BJ (cell line): ENCODE results near the gene GPR39. TPM values are rescaled to one million over a fixed set of nuclear protein-coding genes. Genes with fewer than 3 reads are reported as not detected.

Experiments used
- CTCF ChIA-PET: fragments of 350-600 bp; formaldehyde crosslinking; extraction: SDS; loops from one replicate; lab custom pipeline; 2021; ENCODE audit warnings: antibody characterized with exemption, inconsistent platforms; lab: Yijun Ruan, JAX
- POLR2A ChIA-PET: fragments of 300-600 bp; sonication (Branson Sonifier 250); formaldehyde crosslinking; extraction: SDS; loops from one replicate; lab custom pipeline; 2021; ENCODE audit warnings: antibody characterized with exemption; lab: Charles Lee
- DNase-seq: peaks from one replicate; pipeline ENCODE4 v3.0.0-alpha.2; 2011; ENCODE audit warnings: low read depth
- H3K27me3 ChIP-seq: 2 replicates; pipeline ENCODE4 v1.6.0; 2011; ENCODE audit warnings: low read length; ENCODE audit not compliant: control insufficient read depth, insufficient read depth
- H3K36me3 ChIP-seq: 2 replicates; pipeline ENCODE4 v1.5.1; 2011; ENCODE audit warnings: low read length; ENCODE audit not compliant: control insufficient read depth, insufficient read depth
- H3K4me3 ChIP-seq: 2 replicates; pipeline ENCODE4 v1.5.1; 2011; ENCODE audit warnings: low read depth, mild to moderate bottlenecking, control low read depth, low read length
- CTCF ChIP-seq: IDR thresholded peaks from 2 replicates; pipeline ENCODE4 v1.5.1; 2011; ENCODE audit warnings: low read depth, mild to moderate bottlenecking, control low read depth, inconsistent platforms, low read length, moderate library complexity; ENCODE audit not compliant: insufficient read depth
- polyA plus RNA-seq: library from polyadenylated mRNA; depleted of rRNA; stranded (reverse); fragments of >200 nt; gene quantifications from 2 replicates; pipeline ENCODE4 v1.2.3, GENCODE V29; 2011

GPR39 gene
- polyA plus RNA-seq, 1 experiment, result 2.3 TPM

- no peaks in the 10 kb centered on the region for H3K27me3 ChIP-seq
- ChIA-PET CTCF (interaction anchor here (0.6 to 2.7 kb wide), 3 partner anchors 9 to 1064 kb away, joined by 3 to 17 read pairs (median 3); no protein-coding TSS in a partner anchor), POLR2A (no interaction called here)
- no peak for DNase-seq
- TF ChIP-seq CTCF, result no peak
- no peak overlapping the region for H3K4me3 ChIP-seq
- no peaks in the 10 kb centered on the region for H3K36me3 ChIP-seq
Observed at GRCh38 chr2:132560562-132560961, 144.0 kb downstream of the GPR39 start.

GRCh38 chr2:132562245-132562644 is 145.6 kb downstream of the GPR39 start:
- Histone ChIP-seq H3K27me3 (no peaks in the 10 kb centered on the region), H3K36me3 (no peaks in the 10 kb centered on the region), H3K4me3 (no peak overlapping the region)
- TF ChIP-seq CTCF, result no peak
- no peak for DNase-seq
- CTCF ChIA-PET, result interaction anchor here (3.4 kb wide), 1 partner anchor 15 kb away, joined by 10 read pairs; no protein-coding TSS in a partner anchor
- POLR2A ChIA-PET, result no interaction called here

GRCh38 chr2:132564065-132564464 is 147.5 kb downstream of the GPR39 start:
- Histone ChIP-seq H3K36me3 (no peaks in the 10 kb centered on the region), H3K4me3 (no peak overlapping the region), H3K27me3 (no peaks in the 10 kb centered on the region)
- ChIA-PET CTCF (interaction anchor here (3.4 kb wide), 1 partner anchor 17 kb away, joined by 10 read pairs; no protein-coding TSS in a partner anchor), POLR2A (no interaction called here)
- TF ChIP-seq CTCF, result no peak
- DNase-seq, result no peak

GRCh38 chr2:132566379-132566778 is 149.8 kb downstream of the GPR39 start:
- CTCF ChIA-PET, result no interaction called here
- POLR2A ChIA-PET, result no interaction called here
- H3K36me3 ChIP-seq, result no peaks in the 10 kb centered on the region
- DNase-seq, result no peak
- no peak overlapping the region for H3K4me3 ChIP-seq
- TF ChIP-seq CTCF, result no peak
- H3K27me3 ChIP-seq, result no peaks in the 10 kb centered on the region

- no peak for TF ChIP-seq CTCF
- POLR2A ChIA-PET, result no interaction called here
- CTCF ChIA-PET, result no interaction called here
- H3K36me3 ChIP-seq, result no peaks in the 10 kb centered on the region
- DNase-seq, result no peak
- H3K27me3 ChIP-seq, result no peaks in the 10 kb centered on the region
- no peak overlapping the region for H3K4me3 ChIP-seq
Observed at GRCh38 chr2:132567682-132568081, 151.1 kb downstream of the GPR39 start.
